COLO668 (cell line): ENCODE measurements around the gene GATA1.

Experiments used
- DNase-seq: peaks from one replicate; lab custom pipeline; 2025; ENCODE audit not compliant: unreplicated experiment; lab: John Stamatoyannopoulos, UW

The GATA1 gene

GRCh38 chrX:48839686-48840085 is 53.3 kb downstream of the GATA1 start:
- no peak for DNase-seq
